Liver (tissue), 9 donors: ENCODE data around the gene CARMIL3. TPM values are rescaled to one million over a fixed set of nuclear protein-coding genes. Genes with fewer than 3 reads are reported as not detected.
A peak's percentile ranks its signal among the peaks of the same experiment; 100 is the strongest.

ENCODE experiments used
- DNase-seq: peaks from one replicate; pipeline ENCODE4 v3.0.0-alpha.2; 2017; ENCODE audit warnings: low spot score
- H3K27ac ChIP-seq, 2 donors: one replicate each; pipeline ENCODE4 v1.7.0; 2013; ENCODE audit warnings: inconsistent platforms in 2 of 2, low read length in 2 of 2, control low read depth in 1 of 2, low read depth in 1 of 2, mild to moderate bottlenecking in 1 of 2
- H3K27me3 ChIP-seq, 4 donors: one replicate each; pipeline versions ENCODE4 v1.6.1 to v1.7.0; 2013; ENCODE audit warnings: low read length in 3 of 4, inconsistent platforms in 1 of 4, mild to moderate bottlenecking in 1 of 4, moderate library complexity in 1 of 4; ENCODE audit not compliant: control insufficient read depth in 4 of 4, insufficient read depth in 4 of 4
- H3K36me3 ChIP-seq, 4 donors: one replicate each; pipeline versions ENCODE4 v1.6.1 to v1.7.0; 2013; ENCODE audit warnings: low read length in 3 of 4, mild to moderate bottlenecking in 3 of 4, low read depth in 1 of 4, moderate library complexity in 1 of 4; ENCODE audit not compliant: control insufficient read depth in 4 of 4, insufficient read depth in 3 of 4
- H3K4me1 ChIP-seq, 4 donors: one replicate each; pipeline versions ENCODE4 v1.6.1 to v1.7.0; 2013; ENCODE audit warnings: low read length in 3 of 4, mild to moderate bottlenecking in 3 of 4, moderate library complexity in 1 of 4; ENCODE audit not compliant: control insufficient read depth in 4 of 4, insufficient read depth in 4 of 4
- H3K4me3 ChIP-seq, 3 donors: one replicate each; pipeline versions ENCODE4 v1.6.1 to v1.7.0; 2013; ENCODE audit warnings: low read length in 3 of 3, control low read depth in 1 of 3, low read depth in 1 of 3, mild to moderate bottlenecking in 1 of 3
- H3K9ac ChIP-seq, 2 donors: one replicate each; pipeline ENCODE4 v1.7.0; 2013; ENCODE audit warnings: low read length in 2 of 2, mild to moderate bottlenecking in 2 of 2, moderate library complexity in 2 of 2, control low read depth in 1 of 2, low read depth in 1 of 2
- H3K9me3 ChIP-seq, 4 donors: one replicate each; pipeline versions ENCODE4 v1.6.1 to v1.7.0; 2013; ENCODE audit warnings: low read length in 3 of 4; ENCODE audit not compliant: control insufficient read depth in 4 of 4
- ATF3 ChIP-seq: IDR thresholded peaks from 2 replicates; pipeline ENCODE4 v1.6.1; 2016; ENCODE audit warnings: antibody characterized with exemption
- CTCF ChIP-seq: fragments of 150-350 bp; IDR thresholded peaks from 2 replicates; pipeline ENCODE4 v1.5.1; 2017; ENCODE audit warnings: improper control_type of control experiment, low read depth, low read length; ENCODE audit not compliant: missing input control
- EGR1 ChIP-seq, 2 donors: IDR thresholded peaks; 2 replicates each; pipeline ENCODE4 v1.6.1; 2016 to 2018; ENCODE audit warnings: antibody characterized with exemption in 2 of 2, low read depth in 2 of 2
- FOXA1 ChIP-seq: IDR thresholded peaks from 2 replicates; pipeline ENCODE4 v1.6.1; 2016; ENCODE audit warnings: antibody characterized with exemption
- FOXA2 ChIP-seq: IDR thresholded peaks from 2 replicates; pipeline ENCODE4 v1.6.1; 2016; ENCODE audit warnings: antibody characterized with exemption
- GABPA ChIP-seq, 2 donors: IDR thresholded peaks in 1 of 2; conservative IDR thresholded peaks in 1 of 2; 2 replicates each; pipeline ENCODE4 v1.6.1; 2016; ENCODE audit warnings: antibody characterized with exemption in 2 of 2, mild to moderate bottlenecking in 1 of 2, moderate library complexity in 1 of 2
- HNF4A ChIP-seq, 2 donors: conservative IDR thresholded peaks; 2 replicates each; pipeline ENCODE4 v1.6.1; 2016; ENCODE audit warnings: antibody characterized with exemption in 2 of 2, mild to moderate bottlenecking in 2 of 2
- HNF4G ChIP-seq: IDR thresholded peaks from 2 replicates; pipeline ENCODE4 v1.6.1; 2016; ENCODE audit warnings: antibody characterized with exemption
- JUND ChIP-seq, 2 donors: IDR thresholded peaks; 2 replicates each; pipeline ENCODE4 v1.6.1; 2016; ENCODE audit warnings: antibody characterized with exemption in 2 of 2
- MAX ChIP-seq: IDR thresholded peaks from 2 replicates; pipeline ENCODE4 v1.6.1; 2016; ENCODE audit warnings: antibody characterized with exemption
- NR2F2 ChIP-seq: IDR thresholded peaks from 2 replicates; pipeline ENCODE4 v1.6.1; 2016; ENCODE audit warnings: antibody characterized with exemption
- RAD21 ChIP-seq, 2 donors: IDR thresholded peaks; 2 replicates each; pipeline ENCODE4 v1.6.1; 2016; ENCODE audit warnings: antibody characterized with exemption in 2 of 2, mild to moderate bottlenecking in 2 of 2
- REST ChIP-seq: IDR thresholded peaks from 2 replicates; pipeline ENCODE4 v1.6.1; 2016; ENCODE audit warnings: antibody characterized with exemption, mild to moderate bottlenecking
- RXRA ChIP-seq, 2 donors: IDR thresholded peaks; 2 replicates each; pipeline ENCODE4 v1.6.1; 2017 to 2018; ENCODE audit warnings: antibody characterized with exemption in 2 of 2, mild to moderate bottlenecking in 1 of 2
- SP1 ChIP-seq: IDR thresholded peaks from 2 replicates; pipeline ENCODE4 v1.6.1; 2018; ENCODE audit warnings: antibody characterized with exemption, mild to moderate bottlenecking
- TAF1 ChIP-seq: conservative IDR thresholded peaks from 2 replicates; pipeline ENCODE4 v1.6.1; 2016; ENCODE audit warnings: antibody characterized with exemption, mild to moderate bottlenecking
- YY1 ChIP-seq: IDR thresholded peaks from 2 replicates; pipeline ENCODE4 v1.6.1; 2016; ENCODE audit warnings: antibody characterized with exemption, mild to moderate bottlenecking
- ZBTB33 ChIP-seq: IDR thresholded peaks from 2 replicates; pipeline ENCODE4 v1.6.1; 2016; ENCODE audit warnings: antibody characterized with exemption
- WGBS: extraction: QIAGEN DNeasy Blood & Tissue Kit; methylation state at CpG from one replicate; pipeline ENCODE4 v1.1.7; 2013; 5-methylcytosine and 5-hydroxymethylcytosine counted together
- polyA plus RNA-seq, 2 donors: library from polyadenylated mRNA; stranded (reverse) in 1 of 2; unstranded in 1 of 2; fragments of 200-250 nt in 1 of 2; fragments of >200 nt in 1 of 2; fragmentation: Nextera tagmentation in 1 of 2; extraction: Ambion mirVana in 1 of 2; gene quantifications; one replicate each; pipeline versions ENCODE4 v1.2.1 to v1.2.3, GENCODE V29; 2013 to 2015
- total RNA-seq, 2 donors: library from RNA; depleted of rRNA; stranded (reverse); fragments of >200 nt; gene quantifications; one replicate each; pipeline ENCODE4 v1.2.3, GENCODE V29; 2014
- donor health status: healthy.
- donor health status: healthy.
- donor health status: healthy.
- donor health status: healthy.
- donor health status: healthy.

Gene CARMIL3
- total and polyA plus RNA-seq, 4 donors: 0.05 to 0.17 (median 0.17) TPM

- Histone ChIP-seq H3K9ac (peak overlapping the region; percentile 93 to 98), H3K36me3 (peaks cover 5 to 16% (median 10%) of the 10 kb centered on the region in 4 donors), H3K9me3 (no peaks in the 10 kb centered on the region), H3K27me3 (no peaks in the 10 kb centered on the region), H3K27ac (peak overlapping the region; percentile 93 to 96), H3K4me3 (peak overlapping the region; percentile 68 to 82 (median 71)), H3K4me1 (peaks cover 15 to 70% (median 55%) of the 10 kb centered on the region in 4 donors)
- 2% methylated on average over 14 of the region's 14 CpGs for WGBS
- DNase-seq: peak; percentile 47
- no peak for TF ChIP-seq FOXA1
- no peak for TF ChIP-seq HNF4A (conservative IDR thresholded peaks at IDR 0.05)
- no peak for TF ChIP-seq ZBTB33
- TF ChIP-seq SP1: no peak
- TF ChIP-seq YY1: no peak
- no peak for TF ChIP-seq TAF1
- TF ChIP-seq GABPA (IDR thresholded peaks at IDR 0.05 in 1 of 2, conservative IDR thresholded peaks at IDR 0.05 in 1 of 2): no peak
- no peak for TF ChIP-seq RXRA (IDR thresholded peaks at IDR 0.05)
- TF ChIP-seq RAD21 (IDR thresholded peaks at IDR 0.05): no peak
- TF ChIP-seq JUND (IDR thresholded peaks at IDR 0.05): no peak
- TF ChIP-seq NR2F2: no peak
- TF ChIP-seq REST: no peak
- TF ChIP-seq EGR1 (IDR thresholded peaks at IDR 0.05; ENCODE audit: low read depth in 2 of 2): no peak
- no peak for TF ChIP-seq ATF3
- TF ChIP-seq FOXA2: no peak
- TF ChIP-seq HNF4G: no peak
Observed at GRCh38 chr14:24094841-24095270, 43.0 kb downstream of the CARMIL3 start.

- H3K9ac ChIP-seq: peak overlapping the region; percentile 93 to 98
- peak; percentile 86 for DNase-seq
- peaks cover 15 to 73% (median 57%) of the 10 kb centered on the region in 4 donors for H3K4me1 ChIP-seq
- 11% methylated on average over 12 of the region's 12 CpGs for WGBS
- H3K27ac ChIP-seq: peak overlapping the region; percentile 93 to 96
- peak overlapping the region; percentile 68 to 82 (median 71) for H3K4me3 ChIP-seq
- no peaks in the 10 kb centered on the region for H3K9me3 ChIP-seq
- H3K36me3 ChIP-seq: peaks cover 10 to 20% (median 14%) of the 10 kb centered on the region in 4 donors
- no peaks in the 10 kb centered on the region for H3K27me3 ChIP-seq
- TF ChIP-seq YY1 (peak; percentile 92), RXRA (IDR thresholded peaks at IDR 0.05) (peak; percentile 100), MAX (peak; percentile 98), CTCF (no peak), SP1 (peak; percentile 99), TAF1 (peak; percentile 98), HNF4A (conservative IDR thresholded peaks at IDR 0.05) (peak; percentile 97 to 98), REST (peak; percentile 84), HNF4G (peak; percentile 89), JUND (IDR thresholded peaks at IDR 0.05) (peak; percentile 40 to 71), NR2F2 (peak; percentile 83), EGR1 (IDR thresholded peaks at IDR 0.05; ENCODE audit: low read depth in 2 of 2) (peak; percentile 55 to 65), GABPA (IDR thresholded peaks at IDR 0.05 in 1 of 2, conservative IDR thresholded peaks at IDR 0.05 in 1 of 2) (peak in 1 of 2 donors; percentile 68)
Observed at GRCh38 chr14:24095271-24096068, 43.7 kb downstream of the CARMIL3 start.
